Stimulated activated naive B cell treated with anti-CD40 and anti-IgM and Interleukin-4, amounts not matched to agents 10 μg/mL and 1 μg/mL and 100 μg/mL, for 72 hours (primary cell): Measurements from ENCODE around the gene NUTM2A.
"Not testable (repeated sequence)": the region's sequence is repeated elsewhere in the genome, so short reads cannot be mapped to it uniquely, and the experiment has no call there.

Source experiments
- ATAC-seq, 2 donors: fragments of 150-1000 bp; cut with Tn5 transposase; replicated peaks; 2 replicates each; pipeline ENCODE4 v1.10.0; 2021; ENCODE audit warnings: moderate library complexity in 1 of 2
- DNase-seq: peaks from one replicate; pipeline ENCODE4 v3.0.0; 2021
- H3K27ac Mint-ChIP-seq: one replicate; pipeline ENCODE4 v1.8.0; 2022; ENCODE audit warnings: mild to moderate bottlenecking, mixed read lengths
- H3K27me3 Mint-ChIP-seq, 2 donors: one replicate each; pipeline ENCODE4 v1.8.0; 2022; ENCODE audit warnings: mixed read lengths in 2 of 2
- H3K36me3 Mint-ChIP-seq, 2 donors: one replicate each; pipeline ENCODE4 v1.8.0; 2022; ENCODE audit warnings: mixed read lengths in 2 of 2, mild to moderate bottlenecking in 1 of 2
- H3K4me1 Mint-ChIP-seq, 2 donors: one replicate each; pipeline ENCODE4 v1.8.0; 2022; ENCODE audit warnings: mixed read lengths in 2 of 2, mild to moderate bottlenecking in 1 of 2
- H3K4me3 Mint-ChIP-seq, 2 donors: one replicate each; pipeline ENCODE4 v1.8.0; 2022; ENCODE audit warnings: mild to moderate bottlenecking in 2 of 2, mixed read lengths in 2 of 2, moderate library complexity in 1 of 2
- H3K9me3 Mint-ChIP-seq, 2 donors: one replicate each; pipeline ENCODE4 v1.8.0; 2022; ENCODE audit warnings: mixed read lengths in 2 of 2, mild to moderate bottlenecking in 1 of 2

The NUTM2A gene

GRCh38 chr10:87222789-87223188 lies 2.5 kb upstream of the NUTM2A start:
- not testable (repeated sequence) for H3K27me3 Mint-ChIP-seq, H3K9me3 Mint-ChIP-seq, H3K4me3 Mint-ChIP-seq, ATAC-seq, DNase-seq, H3K36me3 Mint-ChIP-seq, H3K27ac Mint-ChIP-seq
- peaks cover 6 to 13% of the 10 kb centered on the region in 2 donors for H3K4me1 Mint-ChIP-seq

- H3K27me3 Mint-ChIP-seq, DNase-seq, ATAC-seq, H3K9me3 Mint-ChIP-seq, H3K36me3 Mint-ChIP-seq, H3K27ac Mint-ChIP-seq, H3K4me1 Mint-ChIP-seq, H3K4me3 Mint-ChIP-seq: not testable (repeated sequence)
These were observed 3.0 kb downstream of the NUTM2A start for GRCh38 chr10:87228247-87228646.

GRCh38 chr10:87229211-87229610 lies 4.0 kb downstream of the NUTM2A start:
- not testable (repeated sequence) for H3K27ac Mint-ChIP-seq, ATAC-seq, H3K4me1 Mint-ChIP-seq, H3K4me3 Mint-ChIP-seq, H3K36me3 Mint-ChIP-seq, DNase-seq, H3K27me3 Mint-ChIP-seq, H3K9me3 Mint-ChIP-seq

GRCh38 chr10:87234854-87235253 lies 9.6 kb downstream of the NUTM2A start:
- H3K27ac Mint-ChIP-seq, ATAC-seq, H3K9me3 Mint-ChIP-seq, DNase-seq, H3K36me3 Mint-ChIP-seq, H3K4me3 Mint-ChIP-seq, H3K4me1 Mint-ChIP-seq, H3K27me3 Mint-ChIP-seq: not testable (repeated sequence)

- H3K4me3 Mint-ChIP-seq, H3K4me1 Mint-ChIP-seq, H3K36me3 Mint-ChIP-seq, H3K27ac Mint-ChIP-seq, H3K9me3 Mint-ChIP-seq, H3K27me3 Mint-ChIP-seq, ATAC-seq, DNase-seq: not testable (repeated sequence)
These were observed 12.0 kb downstream of the NUTM2A start for GRCh38 chr10:87237244-87237643.

- not testable (repeated sequence) for H3K36me3 Mint-ChIP-seq, H3K27me3 Mint-ChIP-seq, ATAC-seq, DNase-seq, H3K9me3 Mint-ChIP-seq, H3K4me3 Mint-ChIP-seq, H3K27ac Mint-ChIP-seq, H3K4me1 Mint-ChIP-seq
These were observed 14.1 kb downstream of the NUTM2A start for GRCh38 chr10:87239346-87239808.

- not testable (repeated sequence) for ATAC-seq, DNase-seq, H3K27me3 Mint-ChIP-seq, H3K4me1 Mint-ChIP-seq, H3K4me3 Mint-ChIP-seq, H3K27ac Mint-ChIP-seq, H3K9me3 Mint-ChIP-seq, H3K36me3 Mint-ChIP-seq
These were observed 16.9 kb downstream of the NUTM2A start for GRCh38 chr10:87242192-87242591.

- not testable (repeated sequence) for H3K4me3 Mint-ChIP-seq, H3K27me3 Mint-ChIP-seq, H3K4me1 Mint-ChIP-seq, ATAC-seq, H3K27ac Mint-ChIP-seq, H3K36me3 Mint-ChIP-seq, DNase-seq, H3K9me3 Mint-ChIP-seq
These were observed 22.1 kb downstream of the NUTM2A start for GRCh38 chr10:87247335-87247734.

GRCh38 chr10:87248818-87249353 lies 23.6 kb downstream of the NUTM2A start:
- H3K36me3 Mint-ChIP-seq, H3K27me3 Mint-ChIP-seq, H3K9me3 Mint-ChIP-seq, H3K27ac Mint-ChIP-seq, H3K4me1 Mint-ChIP-seq, ATAC-seq, H3K4me3 Mint-ChIP-seq, DNase-seq: not testable (repeated sequence)

GRCh38 chr10:87280749-87281392 lies 55.6 kb downstream of the NUTM2A start:
- not testable (repeated sequence) for DNase-seq, H3K4me3 Mint-ChIP-seq, H3K36me3 Mint-ChIP-seq, H3K4me1 Mint-ChIP-seq, H3K9me3 Mint-ChIP-seq, H3K27me3 Mint-ChIP-seq, H3K27ac Mint-ChIP-seq
- peak in 1 of 2 donors; percentile 51 for ATAC-seq
